Heart left ventricle (tissue), 13 donors: ENCODE results near the gene MAPK4.

Experiments
- POLR2A ChIP-seq, 2 donors: fragments of 450-650 bp; IDR thresholded peaks; one replicate each; pipeline ENCODE4 v1.6.1; 2017; ENCODE audit warnings: antibody characterized with exemption in 2 of 2, mild to moderate bottlenecking in 2 of 2, moderate library complexity in 2 of 2
- TF ChIP-seq, protein P1 (sequence below), 12 donors: fragments of 200-600 bp; sonication (generic) in 4 of 12; IDR thresholded peaks; one replicate each; pipeline versions ENCODE4 v1.5.0 to v1.8.0; 2018 to 2022; ENCODE audit warnings: antibody characterized with exemption in 12 of 12, mild to moderate bottlenecking in 5 of 12
- donor health status: ischemic (EF 13 %, LVEDD 7.1; RV severe dilation, severe dysfunction).
- donor health status: DM: no; HTN: yes; CAD: no.
- donor health status: DM: no; HTN: no; CAD: no.
- donor health status: ischemic (EF 25% LVEDD 6.9; RV normal size, moderate dysfunction).
- donor health status: ischemic (EF 25% LVEDD 5.7; RV mildly dilated, moderate dysfunction).
- donor health status: ischemic (EF 35%, LVEDD 5.7; RV mildly dilated, moderate dysfunction).
- donor health status: nonischemic (EF 11% LVEDD 7.7; RV severe dilation, severe dysfunction).
- donor health status: DM: yes; HTN: yes; CAD: no.
- donor health status: PGD.
- donor health status: ischemic (EF 29% LVEDD 5.4; RV normal size, mild dysfunction).
- donor health status: nonischemic (EF 23%, LVEDD 6.1; RV moderate dilation, normal function).

DNA sequence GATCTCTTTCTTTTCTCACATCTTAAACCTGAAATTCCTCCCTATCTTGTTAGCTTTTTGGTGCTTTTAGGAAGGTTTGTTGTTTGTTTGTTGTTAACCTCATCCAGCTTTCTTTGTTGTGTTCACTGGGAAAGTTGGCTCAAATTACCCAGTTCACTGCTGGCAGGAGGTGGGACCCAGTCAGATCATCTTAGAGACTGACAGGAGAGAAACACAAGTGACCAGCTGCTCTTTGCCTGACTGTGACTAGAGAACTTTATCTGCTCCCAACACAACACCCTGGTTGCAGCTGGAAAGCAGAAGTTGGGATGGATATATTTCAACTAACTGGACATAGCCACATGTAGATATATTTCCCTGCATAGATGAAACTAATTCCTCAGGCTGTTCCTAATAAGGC lies 10.0 kb downstream of the MAPK4 start:
- TF ChIP-seq, protein P1, sequence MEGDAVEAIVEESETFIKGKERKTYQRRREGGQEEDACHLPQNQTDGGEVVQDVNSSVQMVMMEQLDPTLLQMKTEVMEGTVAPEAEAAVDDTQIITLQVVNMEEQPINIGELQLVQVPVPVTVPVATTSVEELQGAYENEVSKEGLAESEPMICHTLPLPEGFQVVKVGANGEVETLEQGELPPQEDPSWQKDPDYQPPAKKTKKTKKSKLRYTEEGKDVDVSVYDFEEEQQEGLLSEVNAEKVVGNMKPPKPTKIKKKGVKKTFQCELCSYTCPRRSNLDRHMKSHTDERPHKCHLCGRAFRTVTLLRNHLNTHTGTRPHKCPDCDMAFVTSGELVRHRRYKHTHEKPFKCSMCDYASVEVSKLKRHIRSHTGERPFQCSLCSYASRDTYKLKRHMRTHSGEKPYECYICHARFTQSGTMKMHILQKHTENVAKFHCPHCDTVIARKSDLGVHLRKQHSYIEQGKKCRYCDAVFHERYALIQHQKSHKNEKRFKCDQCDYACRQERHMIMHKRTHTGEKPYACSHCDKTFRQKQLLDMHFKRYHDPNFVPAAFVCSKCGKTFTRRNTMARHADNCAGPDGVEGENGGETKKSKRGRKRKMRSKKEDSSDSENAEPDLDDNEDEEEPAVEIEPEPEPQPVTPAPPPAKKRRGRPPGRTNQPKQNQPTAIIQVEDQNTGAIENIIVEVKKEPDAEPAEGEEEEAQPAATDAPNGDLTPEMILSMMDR (IDR thresholded peaks at IDR 0.05): no peak
- TF ChIP-seq POLR2A (IDR thresholded peaks at IDR 0.05): no peak
